ENCODE data around the gene TMEM132A. TPM values are rescaled to one million over a fixed set of nuclear protein-coding genes. Genes with fewer than 3 reads are reported as not detected.
A peak's percentile ranks its signal among the peaks of the same experiment; 100 is the strongest.

Gene TMEM132A
- total RNA-seq, 1 donor from 2014 or later = 287 TPM

DNA sequence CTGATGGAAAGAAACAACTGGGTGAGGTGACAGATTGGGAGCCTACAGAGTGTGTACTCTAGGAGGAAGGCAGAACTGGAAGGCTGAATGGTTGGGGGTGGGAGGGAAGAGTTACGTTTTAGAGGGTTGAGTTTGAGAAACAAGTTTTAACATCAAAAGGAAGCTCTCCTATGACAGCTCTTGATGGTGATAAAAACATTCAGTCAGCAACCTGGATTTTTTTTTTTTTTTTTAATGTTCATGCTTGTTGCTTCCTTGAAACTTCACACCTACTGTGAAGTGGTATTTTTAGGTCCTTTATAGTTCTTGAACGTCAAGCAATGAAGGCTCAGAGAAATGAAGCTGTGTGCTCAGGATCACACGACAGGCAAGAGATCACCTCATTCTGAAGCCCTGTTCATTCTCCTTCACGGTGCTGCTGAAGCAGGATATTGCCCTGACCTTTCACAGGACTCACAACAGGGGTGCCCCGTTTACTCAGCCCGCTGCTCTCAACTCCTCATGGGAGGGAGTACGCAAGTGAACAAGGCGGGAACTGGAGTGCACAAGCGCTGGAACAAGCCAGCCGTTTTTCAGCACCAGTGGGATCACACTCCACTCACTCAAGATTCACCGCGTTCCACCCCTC, 11.9 kb upstream of the TMEM132A start:
- no peak for DNase-seq (ENCODE audit: low read depth)
- TF ChIP-seq, protein P1, sequence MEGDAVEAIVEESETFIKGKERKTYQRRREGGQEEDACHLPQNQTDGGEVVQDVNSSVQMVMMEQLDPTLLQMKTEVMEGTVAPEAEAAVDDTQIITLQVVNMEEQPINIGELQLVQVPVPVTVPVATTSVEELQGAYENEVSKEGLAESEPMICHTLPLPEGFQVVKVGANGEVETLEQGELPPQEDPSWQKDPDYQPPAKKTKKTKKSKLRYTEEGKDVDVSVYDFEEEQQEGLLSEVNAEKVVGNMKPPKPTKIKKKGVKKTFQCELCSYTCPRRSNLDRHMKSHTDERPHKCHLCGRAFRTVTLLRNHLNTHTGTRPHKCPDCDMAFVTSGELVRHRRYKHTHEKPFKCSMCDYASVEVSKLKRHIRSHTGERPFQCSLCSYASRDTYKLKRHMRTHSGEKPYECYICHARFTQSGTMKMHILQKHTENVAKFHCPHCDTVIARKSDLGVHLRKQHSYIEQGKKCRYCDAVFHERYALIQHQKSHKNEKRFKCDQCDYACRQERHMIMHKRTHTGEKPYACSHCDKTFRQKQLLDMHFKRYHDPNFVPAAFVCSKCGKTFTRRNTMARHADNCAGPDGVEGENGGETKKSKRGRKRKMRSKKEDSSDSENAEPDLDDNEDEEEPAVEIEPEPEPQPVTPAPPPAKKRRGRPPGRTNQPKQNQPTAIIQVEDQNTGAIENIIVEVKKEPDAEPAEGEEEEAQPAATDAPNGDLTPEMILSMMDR (conservative IDR thresholded peaks at IDR 0.05; ENCODE audit: low read depth, low read length) = no peak

DNA sequence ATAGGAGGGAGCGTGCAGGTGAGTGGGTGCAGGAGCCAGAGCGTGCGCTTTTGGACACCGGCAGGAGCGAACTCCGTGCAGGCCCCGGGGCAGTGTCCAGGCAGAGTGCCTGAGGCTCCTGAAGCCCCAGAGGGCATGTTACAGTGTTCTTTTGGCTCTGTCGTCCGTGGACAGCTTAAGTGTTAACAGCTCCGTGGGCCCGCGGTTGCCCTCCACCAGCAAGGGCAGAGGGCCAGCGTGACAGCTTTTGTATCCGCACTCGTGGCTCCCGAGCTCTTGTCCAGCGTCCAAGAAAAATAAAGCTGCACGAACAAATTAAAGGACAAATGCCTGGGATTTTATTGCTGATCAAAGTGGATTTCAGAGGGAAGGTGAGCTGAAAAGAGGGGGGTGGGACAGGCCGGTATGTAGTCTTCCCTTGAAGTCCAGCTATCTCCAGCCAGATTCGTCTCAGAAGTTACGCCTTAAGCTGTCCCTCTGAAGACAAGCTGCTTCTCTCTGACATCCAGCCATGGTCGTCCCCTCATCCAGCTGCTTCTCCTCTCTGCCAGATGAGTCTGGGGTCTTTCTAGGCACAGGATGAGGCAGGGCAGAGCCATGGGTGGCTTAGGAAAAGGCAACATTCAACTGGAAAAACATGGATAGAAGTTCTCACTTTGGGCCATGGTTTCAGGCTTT, 11.3 kb upstream of the TMEM132A start:
- TF ChIP-seq, protein P1 (conservative IDR thresholded peaks at IDR 0.05; ENCODE audit: low read depth, low read length) = no peak
- no peak for DNase-seq (ENCODE audit: low read depth)
- peak overlapping the region; percentile 86 for H3K4me3 ChIP-seq (ENCODE audit: low read depth, low read length)

More for the DNA sequence above, 11.9 kb upstream of the TMEM132A start:
- H3K4me3 ChIP-seq (ENCODE audit: low read depth, low read length) = no peak overlapping the region

DNA sequence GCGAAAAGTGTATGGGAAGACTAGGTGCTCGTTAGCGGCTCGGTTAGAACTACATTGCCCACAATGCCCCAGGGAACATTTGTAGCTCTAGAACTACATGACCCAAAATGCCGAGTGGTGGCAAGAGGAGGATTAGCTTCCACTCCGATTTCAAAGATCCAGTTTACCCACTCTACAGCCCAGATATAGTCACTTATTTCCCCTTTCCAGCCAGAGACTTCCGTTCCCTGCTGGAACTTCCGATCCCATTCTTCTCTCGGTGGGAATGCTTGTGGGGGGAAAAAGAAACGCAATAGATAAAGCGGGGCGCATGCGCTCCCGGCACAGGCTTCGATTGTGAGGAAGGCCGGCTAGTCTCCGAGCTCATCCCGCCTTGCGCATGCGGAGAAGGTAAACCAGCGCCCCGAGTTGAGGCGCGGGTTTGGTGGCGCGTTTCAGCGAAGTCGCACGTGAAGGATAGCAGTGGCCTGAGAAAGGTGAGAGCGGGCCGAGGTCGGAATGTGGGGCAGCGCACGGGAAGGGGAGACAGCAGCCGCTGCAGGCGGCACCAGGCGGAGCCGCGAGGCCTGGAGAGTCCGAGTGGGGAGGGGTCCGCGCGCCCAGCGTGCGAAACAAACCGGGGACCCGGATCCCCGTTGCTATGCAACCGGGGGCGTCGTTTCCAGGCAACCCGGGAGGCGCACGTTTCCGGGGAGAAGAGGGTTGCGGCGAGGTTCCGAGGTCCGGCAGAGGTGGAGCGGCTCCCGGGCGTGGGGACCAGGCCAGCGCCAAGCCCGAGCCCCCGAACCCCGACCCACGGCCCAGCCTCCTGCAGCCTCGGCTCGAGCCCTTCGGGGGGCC, 10.2 kb upstream of the TMEM132A start, which contains the start of gene TMEM109:
TMEM109 (plus strand) TSS at position 366 of the 840 bp plus-strand sequence. CDS start 5,536 bp downstream, outside the sequence.
- DNase-seq (ENCODE audit: low read depth) = no peak
- H3K4me3 ChIP-seq (ENCODE audit: low read depth, low read length) = peak within 1 kb of the TSS; percentile 86
- TF ChIP-seq, protein P1 (conservative IDR thresholded peaks at IDR 0.05; ENCODE audit: low read depth, low read length) = no peak

DNA sequence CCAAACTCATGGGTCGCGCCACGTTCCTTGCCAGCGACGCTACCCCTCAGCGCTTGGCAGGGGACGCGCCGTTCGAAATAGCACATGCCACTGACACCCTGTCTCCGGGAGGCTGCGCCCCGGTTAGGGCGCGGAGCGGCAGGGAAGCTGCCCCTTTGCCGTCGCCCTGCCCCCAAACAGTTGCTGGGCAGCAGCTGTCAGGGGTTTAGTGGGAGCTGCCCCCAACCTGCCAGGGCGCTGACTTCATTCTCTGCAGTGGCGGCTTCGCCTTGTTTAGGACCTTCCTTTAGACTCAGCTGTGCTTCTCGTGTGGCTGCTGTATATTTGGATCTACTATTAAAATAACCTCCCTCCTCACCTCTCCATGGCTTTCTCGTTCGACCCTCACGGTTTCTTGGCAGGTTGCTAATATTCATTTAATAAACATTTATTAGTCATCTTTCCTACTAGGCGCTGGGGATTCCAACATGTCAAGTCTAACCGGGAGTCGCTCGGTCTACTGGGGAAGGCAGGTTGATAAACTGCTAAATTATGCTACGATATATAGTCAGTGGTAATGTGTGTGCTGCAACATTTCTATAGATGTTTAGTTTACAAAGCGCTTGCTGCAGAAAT, 9.5 kb upstream of the TMEM132A start:
- TF ChIP-seq, protein P1 (conservative IDR thresholded peaks at IDR 0.05; ENCODE audit: low read depth, low read length) = no peak
- H3K4me3 ChIP-seq (ENCODE audit: low read depth, low read length) = peak overlapping the region; percentile 86
- no peak for DNase-seq (ENCODE audit: low read depth)

DNA sequence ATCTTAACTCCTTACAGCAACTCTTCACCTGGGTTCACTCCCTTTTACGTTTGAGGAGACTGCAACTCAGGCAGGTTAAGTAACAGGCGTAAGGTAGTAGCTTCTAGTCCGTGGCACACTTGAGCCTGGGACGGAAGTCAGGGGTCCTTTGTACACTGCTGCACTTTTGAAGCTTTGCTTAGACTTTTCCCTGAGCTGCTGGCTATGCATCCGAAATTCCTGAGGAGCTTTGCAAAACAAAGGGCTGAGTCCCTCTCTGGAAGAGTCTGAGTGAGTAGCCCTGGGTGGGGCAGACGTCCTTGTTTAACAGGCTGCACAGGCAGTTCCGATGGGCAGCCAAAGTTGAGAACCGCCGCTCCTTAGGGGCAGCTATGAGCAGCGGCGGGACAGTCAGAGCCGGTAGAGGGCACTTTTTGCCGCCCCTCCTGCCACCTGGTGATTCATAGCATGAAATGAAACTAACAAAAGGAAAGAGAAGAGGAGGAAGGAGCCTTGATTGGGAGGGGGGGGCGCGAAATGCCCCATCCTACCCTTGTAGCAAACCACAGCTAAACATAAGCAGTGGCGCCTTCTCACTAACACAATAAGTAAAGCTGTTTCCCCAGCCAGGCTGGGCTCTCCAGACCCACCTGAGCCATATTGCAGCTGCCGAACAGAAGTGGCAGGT, 8.9 kb upstream of the TMEM132A start:
- DNase-seq (ENCODE audit: low read depth) = no peak
- peak overlapping the region; percentile 86 for H3K4me3 ChIP-seq (ENCODE audit: low read depth, low read length)
- TF ChIP-seq, protein P1 (conservative IDR thresholded peaks at IDR 0.05; ENCODE audit: low read depth, low read length) = peak; percentile 47

DNA sequence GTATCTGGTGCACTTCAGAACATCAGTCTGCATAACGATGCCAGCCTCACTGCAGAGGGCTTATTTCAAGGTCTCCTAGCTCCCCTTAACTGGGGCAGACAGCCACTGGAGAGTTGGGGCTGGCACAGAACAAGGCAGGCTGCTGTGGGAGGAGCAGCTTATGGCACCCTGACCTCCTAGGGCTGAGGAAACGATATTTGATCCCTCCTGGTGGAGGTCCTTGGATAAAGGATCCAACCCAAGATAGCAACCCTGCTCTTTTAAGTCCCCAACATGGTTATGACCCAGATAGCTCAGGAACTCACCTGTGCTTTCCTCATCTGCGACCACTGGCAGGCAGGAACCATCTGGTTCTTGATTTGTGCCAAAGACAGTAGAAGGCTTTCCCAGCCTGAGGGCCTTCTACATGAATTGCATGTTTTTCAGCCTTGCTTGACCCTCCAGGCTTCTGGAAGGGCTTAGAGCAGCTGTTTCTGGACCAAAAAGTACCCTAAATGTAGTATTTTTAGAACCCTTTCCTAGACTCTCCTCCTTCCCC, 7.5 kb upstream of the TMEM132A start:
- TF ChIP-seq, protein P1 (conservative IDR thresholded peaks at IDR 0.05; ENCODE audit: low read depth, low read length) = no peak
- no peak for DNase-seq (ENCODE audit: low read depth)
- no peak overlapping the region for H3K4me3 ChIP-seq (ENCODE audit: low read depth, low read length)

Measured in epithelial cell of proximal tubule (primary cell).